ENCODE data around the gene KCTD1. TPM values are rescaled to one million over a fixed set of nuclear protein-coding genes. Genes with fewer than 3 reads are reported as not detected.

Gene KCTD1
- total RNA-seq, 2 donors from 2014 or later = 35.1 to 44.4 TPM

DNA sequence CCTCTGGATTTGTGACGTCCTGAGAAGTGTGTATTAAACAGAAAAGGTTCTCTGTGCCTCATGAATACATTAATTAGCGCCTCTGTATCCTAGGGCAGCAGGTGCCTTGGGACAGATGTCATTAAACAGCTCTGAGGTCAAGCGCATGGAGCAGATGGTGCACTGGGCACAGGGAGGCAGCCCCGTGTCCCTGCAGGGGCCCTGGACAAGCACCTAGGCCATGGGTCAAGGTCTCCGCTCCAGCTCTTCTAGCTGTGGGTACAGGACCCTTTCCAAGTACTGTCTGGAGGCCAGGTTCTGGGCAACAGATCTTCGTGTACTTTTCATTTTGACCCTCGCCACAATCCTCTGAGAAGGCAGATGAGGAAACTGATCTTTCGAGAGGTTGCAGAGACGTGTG, 126.4 kb downstream of the KCTD1 start:
- no peaks in the 10 kb centered on the region for H3K9me3 ChIP-seq
- H3K36me3 ChIP-seq = no peaks in the 10 kb centered on the region
- TF ChIP-seq, protein P1, sequence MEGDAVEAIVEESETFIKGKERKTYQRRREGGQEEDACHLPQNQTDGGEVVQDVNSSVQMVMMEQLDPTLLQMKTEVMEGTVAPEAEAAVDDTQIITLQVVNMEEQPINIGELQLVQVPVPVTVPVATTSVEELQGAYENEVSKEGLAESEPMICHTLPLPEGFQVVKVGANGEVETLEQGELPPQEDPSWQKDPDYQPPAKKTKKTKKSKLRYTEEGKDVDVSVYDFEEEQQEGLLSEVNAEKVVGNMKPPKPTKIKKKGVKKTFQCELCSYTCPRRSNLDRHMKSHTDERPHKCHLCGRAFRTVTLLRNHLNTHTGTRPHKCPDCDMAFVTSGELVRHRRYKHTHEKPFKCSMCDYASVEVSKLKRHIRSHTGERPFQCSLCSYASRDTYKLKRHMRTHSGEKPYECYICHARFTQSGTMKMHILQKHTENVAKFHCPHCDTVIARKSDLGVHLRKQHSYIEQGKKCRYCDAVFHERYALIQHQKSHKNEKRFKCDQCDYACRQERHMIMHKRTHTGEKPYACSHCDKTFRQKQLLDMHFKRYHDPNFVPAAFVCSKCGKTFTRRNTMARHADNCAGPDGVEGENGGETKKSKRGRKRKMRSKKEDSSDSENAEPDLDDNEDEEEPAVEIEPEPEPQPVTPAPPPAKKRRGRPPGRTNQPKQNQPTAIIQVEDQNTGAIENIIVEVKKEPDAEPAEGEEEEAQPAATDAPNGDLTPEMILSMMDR (IDR thresholded peaks at IDR 0.05) = no peak
- DNase-seq (ENCODE audit: low spot score) = peak; percentile 34
- no peak overlapping the region for H3K27ac ChIP-seq
- H3K27me3 ChIP-seq = no peaks in the 10 kb centered on the region
- no peak overlapping the region for H3K4me3 ChIP-seq
- H3K4me1 ChIP-seq = no peaks in the 10 kb centered on the region

DNA sequence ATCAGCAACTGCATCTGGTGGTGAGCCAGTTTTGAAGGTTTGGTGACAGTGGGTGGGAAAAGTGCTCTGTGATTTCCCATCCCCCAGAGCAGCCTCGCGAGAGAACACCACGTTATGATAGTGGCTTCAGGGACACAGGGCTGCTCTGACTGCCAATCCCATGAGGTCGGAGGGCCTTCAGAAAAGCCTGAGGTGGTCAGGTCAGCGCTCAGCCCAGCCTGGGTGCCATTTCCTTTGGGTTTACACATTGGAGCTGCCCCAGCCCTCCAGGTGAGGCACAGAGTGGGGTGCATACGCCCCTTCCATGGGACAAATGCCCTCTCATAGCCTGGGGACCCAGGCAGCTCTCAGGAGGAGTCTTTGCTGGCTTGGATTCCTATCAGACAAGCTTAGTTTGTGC, 126.8 kb downstream of the KCTD1 start:
- peak; percentile 18 for DNase-seq (ENCODE audit: low spot score)
- H3K27me3 ChIP-seq = no peaks in the 10 kb centered on the region
- no peak overlapping the region for H3K4me3 ChIP-seq
- no peaks in the 10 kb centered on the region for H3K4me1 ChIP-seq
- TF ChIP-seq, protein P1 (IDR thresholded peaks at IDR 0.05) = no peak
- H3K27ac ChIP-seq = no peak overlapping the region
- H3K36me3 ChIP-seq = no peaks in the 10 kb centered on the region
- H3K9me3 ChIP-seq = no peaks in the 10 kb centered on the region

DNA sequence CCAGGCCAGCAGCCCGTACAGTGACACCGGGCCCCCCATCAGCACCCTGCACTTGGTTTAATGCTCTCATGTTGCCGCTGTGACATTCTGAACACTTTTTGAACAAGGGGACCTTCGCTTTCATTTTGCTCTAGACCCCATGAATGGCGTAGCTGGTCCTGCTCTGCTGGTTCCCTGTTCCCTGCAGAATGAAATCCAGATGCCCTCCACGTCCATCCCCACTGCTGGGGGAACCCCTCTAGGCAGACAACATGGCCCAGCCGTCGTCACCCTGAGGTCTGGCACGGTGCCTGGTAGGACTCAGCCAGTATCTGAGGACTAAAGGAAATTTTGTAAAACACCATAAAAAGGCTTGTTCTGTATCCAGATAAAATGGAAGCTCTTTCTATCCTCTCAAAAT, 128.6 kb downstream of the KCTD1 start:
- Histone ChIP-seq H3K36me3 (no peaks in the 10 kb centered on the region), H3K4me3 (no peak overlapping the region), H3K27ac (no peak overlapping the region), H3K4me1 (no peaks in the 10 kb centered on the region), H3K9me3 (no peaks in the 10 kb centered on the region), H3K27me3 (no peaks in the 10 kb centered on the region)
- no peak for DNase-seq (ENCODE audit: low spot score)
- TF ChIP-seq, protein P1 (IDR thresholded peaks at IDR 0.05) = no peak

DNA sequence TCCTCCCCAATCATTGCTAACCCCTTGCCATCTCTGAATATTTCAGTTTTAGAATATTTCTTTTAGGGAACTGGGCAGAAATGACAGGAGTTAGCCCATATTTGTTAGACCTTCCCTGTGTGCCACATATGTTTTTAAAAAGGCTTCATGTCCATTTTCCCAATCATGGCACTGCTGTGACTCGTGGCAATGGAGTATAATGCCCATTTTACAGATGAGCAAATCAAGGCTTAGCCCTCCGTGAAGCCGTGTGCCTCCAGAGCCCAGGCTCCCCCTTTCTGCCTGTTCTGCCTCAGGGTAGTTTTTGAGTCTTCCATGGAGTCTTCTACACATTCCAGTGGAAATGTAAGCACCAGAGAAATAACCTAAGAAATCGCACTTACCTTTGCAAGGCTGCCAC, 130.1 kb downstream of the KCTD1 start:
- Histone ChIP-seq H3K27me3 (no peaks in the 10 kb centered on the region), H3K9me3 (no peaks in the 10 kb centered on the region), H3K4me3 (no peak overlapping the region), H3K27ac (no peak overlapping the region), H3K4me1 (no peaks in the 10 kb centered on the region), H3K36me3 (no peaks in the 10 kb centered on the region)
- TF ChIP-seq, protein P1 (IDR thresholded peaks at IDR 0.05) = no peak
- peak; percentile 30 for DNase-seq (ENCODE audit: low spot score)

DNA sequence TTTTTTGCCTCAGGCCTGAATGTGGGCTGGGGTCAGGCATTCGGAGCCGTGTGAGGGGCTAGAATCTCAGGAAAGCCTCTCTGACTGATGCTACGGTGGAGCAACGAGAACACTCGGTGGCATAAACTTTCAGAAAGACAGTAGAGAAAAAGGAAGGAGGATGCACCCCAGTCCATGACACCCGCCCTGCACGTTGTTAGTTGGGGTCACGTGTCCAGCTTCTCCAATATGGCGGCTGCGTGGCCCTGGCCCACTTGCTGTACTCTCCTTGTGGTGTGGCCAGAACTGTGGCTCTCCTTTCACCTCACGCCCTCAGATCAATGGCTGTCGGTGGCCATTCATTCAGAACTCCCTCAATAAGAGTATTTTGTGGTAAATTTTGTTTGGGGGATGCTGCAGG, 131.2 kb downstream of the KCTD1 start:
- no peaks in the 10 kb centered on the region for H3K27me3 ChIP-seq
- no peaks in the 10 kb centered on the region for H3K36me3 ChIP-seq
- peak; percentile 50 for DNase-seq (ENCODE audit: low spot score)
- no peaks in the 10 kb centered on the region for H3K4me1 ChIP-seq
- TF ChIP-seq, protein P1 (IDR thresholded peaks at IDR 0.05) = no peak
- no peak overlapping the region for H3K27ac ChIP-seq
- H3K9me3 ChIP-seq = no peaks in the 10 kb centered on the region
- no peak overlapping the region for H3K4me3 ChIP-seq

DNA sequence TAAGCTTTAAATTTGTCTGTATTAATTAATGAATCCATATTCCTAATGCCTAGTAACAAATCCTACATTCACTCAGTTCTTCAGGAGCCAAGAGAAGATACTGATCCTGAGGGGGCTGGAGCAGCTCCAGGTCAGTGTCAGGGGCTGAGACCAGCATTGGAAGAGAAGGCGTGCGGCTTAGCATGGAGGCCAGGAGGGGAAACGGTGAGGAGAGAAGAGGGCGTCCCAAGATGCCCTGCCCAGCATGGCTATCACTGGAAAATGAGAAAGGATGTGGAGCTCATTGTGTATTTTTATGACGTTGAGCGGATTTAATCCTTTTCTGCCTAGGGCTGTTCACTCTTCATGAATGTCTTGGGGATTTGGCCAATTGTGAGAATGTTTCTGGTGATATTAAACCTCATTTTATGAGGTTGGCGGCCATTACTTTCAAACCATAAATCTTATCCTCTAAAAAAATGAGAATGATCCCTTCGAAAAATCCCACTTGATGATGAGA, 131.7 kb downstream of the KCTD1 start:
- Histone ChIP-seq H3K27me3 (no peaks in the 10 kb centered on the region), H3K9me3 (no peaks in the 10 kb centered on the region), H3K27ac (no peak overlapping the region), H3K36me3 (no peaks in the 10 kb centered on the region), H3K4me1 (no peaks in the 10 kb centered on the region), H3K4me3 (no peak overlapping the region)
- DNase-seq (ENCODE audit: low spot score) = no peak
- TF ChIP-seq, protein P1 (IDR thresholded peaks at IDR 0.05) = no peak

Data from right atrium auricular region (tissue), 2 donors.